ENCODE results near the gene C5orf15.

GRCh38 chr5:133995883-133996563, 27.6 kb upstream of the C5orf15 start:
- TF ChIP-seq CTCF (IDR thresholded peaks at IDR 0.05) (no peak), POLR2A (IDR thresholded peaks at IDR 0.05) (no peak)

Data from stomach (tissue), 4 donors.